ENCODE data around the gene CELF4.

The CELF4 gene

DNA sequence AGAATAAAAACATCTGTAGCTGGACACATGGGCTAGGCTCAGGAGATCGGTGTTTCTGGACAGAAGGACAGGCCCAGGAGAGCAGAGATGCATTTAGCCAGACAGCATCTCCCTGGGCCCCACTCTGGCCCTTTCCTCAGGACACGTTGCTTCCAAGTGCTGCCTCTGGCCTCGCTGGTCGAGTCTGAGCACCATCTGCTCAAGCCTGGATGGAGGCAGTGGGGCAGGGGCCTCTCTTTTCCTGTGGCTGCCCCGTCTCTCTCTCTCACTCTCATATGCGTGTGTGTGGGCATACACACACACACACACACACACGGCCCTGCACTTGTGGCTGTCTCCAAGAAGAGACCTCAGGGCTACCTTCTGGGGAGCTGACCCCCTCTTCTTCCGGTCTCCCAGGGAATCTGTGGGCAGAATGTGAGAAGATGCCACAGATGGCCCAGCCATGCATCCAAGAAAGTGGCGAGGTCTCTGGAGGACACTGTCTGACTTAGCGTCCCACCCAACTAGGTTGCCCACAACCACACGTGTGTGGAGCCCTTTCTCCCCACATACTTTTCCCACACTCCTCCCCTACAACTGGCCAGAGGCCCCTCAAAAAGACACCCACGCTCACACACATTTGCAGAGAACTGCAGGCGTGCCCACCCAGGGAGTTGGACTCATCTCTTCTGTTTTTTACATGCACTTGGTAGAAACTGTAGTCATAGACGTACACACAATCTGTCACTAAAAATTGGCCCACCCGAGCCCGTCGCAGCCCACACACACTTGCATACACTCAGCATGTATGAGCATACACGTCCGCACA, 19.9 kb downstream of the CELF4 start:
- DNase-seq: no peak

DNA sequence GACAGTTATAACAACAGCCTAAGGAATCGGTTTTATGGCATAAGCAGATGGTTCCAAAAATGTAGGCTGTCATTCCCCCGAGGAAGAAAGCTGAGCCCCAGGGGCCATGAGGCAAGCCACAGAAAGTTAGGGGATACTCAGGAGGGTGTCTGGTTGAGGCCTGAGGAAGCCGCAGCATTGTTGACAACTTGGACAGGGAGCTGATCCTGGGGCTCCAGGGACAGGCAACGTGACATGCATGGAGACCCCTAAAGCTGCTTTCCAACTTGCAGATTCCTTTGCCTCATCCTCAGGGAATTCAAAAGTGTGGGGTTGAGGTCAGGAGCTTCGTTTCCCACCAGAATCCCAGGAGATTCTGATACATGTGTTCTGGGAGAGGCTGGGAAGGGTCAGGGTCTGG, 20.9 kb downstream of the CELF4 start:
- DNase-seq: no peak

DNA sequence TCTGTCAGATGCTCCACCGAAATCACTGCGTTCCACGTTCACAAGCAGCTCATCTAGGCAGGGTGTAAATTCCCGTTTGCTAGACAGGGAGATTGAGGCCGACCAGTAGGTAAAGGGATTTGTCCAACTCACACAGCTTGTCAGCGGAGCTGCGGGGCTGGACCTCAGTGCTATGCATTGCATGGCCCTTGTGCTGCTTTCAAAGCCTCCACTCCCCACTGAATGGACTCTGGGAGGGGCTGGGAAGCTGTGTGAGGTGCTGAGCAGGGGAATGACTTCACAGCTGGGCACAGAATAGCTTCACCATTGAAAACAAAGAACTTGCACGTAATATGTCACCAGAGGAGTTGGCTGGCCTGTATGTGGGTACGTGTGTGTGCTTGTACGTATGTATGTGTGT, 21.4 kb downstream of the CELF4 start:
- DNase-seq: no peak

DNA sequence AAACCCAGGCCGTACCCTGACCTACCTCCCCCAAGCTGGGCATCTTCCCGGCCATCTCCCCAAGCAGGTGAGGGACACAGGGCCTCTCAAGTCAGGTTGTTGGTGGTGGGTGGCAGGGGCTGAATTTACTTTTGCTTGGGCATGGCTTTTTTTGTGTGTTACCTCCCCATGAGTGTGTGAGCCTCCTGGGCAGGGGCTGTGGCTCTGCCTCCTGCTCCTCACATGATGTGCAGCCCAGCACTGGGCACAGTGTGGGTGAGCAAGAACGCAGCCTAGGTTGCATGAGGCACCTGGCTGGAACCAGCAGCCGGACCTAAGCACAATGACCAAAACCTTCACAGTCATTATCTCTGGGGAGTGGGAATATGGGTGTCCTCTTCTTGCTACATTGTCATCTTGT, 22.3 kb downstream of the CELF4 start:
- DNase-seq: no peak

DNA sequence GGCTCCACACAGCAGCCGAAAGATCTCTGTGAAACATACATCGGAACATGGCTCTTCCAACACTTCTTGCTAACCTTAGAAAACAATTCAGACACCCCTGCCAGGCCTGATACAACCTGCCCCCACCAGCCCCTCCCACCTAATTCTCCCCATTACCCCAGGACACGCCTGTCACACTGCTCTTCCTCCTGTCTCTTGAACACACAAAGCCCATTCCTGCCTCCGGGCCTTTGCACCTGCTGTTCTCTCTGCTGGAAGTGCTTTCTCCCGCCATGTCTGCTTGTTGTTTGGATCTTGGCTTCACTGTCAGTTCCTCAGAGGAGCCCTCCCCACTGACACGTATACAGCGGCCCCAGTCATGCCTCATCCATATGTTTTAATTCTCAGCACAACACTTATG, 24.1 kb downstream of the CELF4 start:
- no peak for DNase-seq

DNA sequence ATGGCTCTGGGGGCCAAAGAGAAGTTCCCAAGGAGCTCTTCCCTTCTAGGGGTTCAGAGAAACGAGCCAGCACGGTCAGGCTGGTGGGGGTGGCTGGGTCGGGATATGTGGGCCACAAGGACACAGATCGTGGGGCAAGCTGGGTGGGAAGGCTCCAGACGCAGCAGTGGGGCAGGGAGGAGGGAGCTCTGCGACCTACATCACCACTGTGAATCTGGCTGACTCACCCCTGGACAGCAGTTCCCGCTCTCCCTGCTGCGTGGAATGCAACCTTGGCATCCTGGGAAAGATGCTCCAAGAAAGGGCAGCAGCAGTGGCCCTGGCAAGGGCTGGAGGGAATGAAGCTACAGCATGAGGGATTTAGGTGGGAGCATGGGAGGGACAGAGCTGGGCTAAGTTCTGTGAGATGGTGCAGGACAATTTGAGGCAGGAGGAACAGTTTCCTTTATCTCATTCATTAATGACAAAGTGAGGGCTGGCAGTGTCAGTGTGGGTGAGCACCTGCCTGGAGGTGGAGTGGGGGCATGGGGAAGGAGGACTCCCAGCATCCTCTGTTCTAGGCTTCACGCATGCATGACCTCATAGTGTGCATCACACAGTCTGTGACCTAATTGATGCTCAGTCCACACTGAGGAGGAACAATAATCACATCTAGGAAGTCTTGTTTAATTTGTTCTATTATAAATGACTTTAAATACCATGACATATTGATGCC, 25.0 kb downstream of the CELF4 start:
- no peak for DNase-seq

DNA sequence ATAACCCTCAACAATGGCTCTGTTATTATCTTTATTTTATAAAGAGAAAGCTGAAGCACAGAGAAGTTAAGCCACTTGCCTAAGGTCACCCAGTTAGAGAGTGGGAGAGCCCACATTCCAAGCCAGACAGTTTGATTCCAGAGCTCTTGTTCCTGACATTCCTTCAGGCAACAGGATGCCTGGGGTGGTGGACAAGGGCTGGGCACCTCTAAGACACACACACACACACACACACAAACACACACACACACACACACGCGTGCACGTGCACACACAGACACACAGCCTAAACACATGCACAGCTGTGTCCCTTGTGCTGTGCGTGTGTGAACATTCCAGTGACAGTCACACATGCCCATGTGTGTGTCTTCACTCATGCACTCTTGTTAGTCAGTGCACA, 26.4 kb downstream of the CELF4 start:
- DNase-seq: no peak

DNA sequence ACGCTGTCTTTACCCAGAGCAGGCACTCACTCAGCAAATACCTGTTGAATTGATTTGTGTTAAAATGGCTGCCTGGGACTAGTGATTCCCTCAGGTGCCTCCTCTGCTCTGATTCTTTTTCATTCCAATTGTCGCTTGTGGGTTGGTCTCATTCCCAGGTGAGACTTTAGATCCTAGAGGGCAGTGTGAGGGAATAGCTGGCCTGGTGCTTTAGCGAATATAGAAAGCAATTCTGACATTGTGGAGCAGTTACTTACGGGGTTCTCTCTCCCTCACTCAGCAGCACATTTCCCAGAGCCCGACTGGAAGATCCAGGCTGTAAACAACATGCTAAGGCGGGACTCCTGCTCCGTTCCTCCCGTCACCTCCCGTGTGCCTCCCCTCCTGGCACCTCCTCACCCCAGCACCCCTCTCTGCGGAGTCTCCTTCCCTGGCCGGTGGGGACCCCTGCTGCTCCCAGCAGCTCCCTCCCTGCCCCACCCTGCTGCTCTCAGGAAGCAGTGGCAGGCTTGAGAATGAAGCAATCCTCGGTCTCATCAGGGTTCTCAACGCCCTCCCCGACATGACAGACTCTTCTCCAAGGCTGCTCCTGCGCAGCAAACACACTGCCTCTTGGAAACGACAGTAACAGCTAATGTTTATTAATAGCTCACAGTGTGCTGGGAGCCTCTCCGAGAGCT, 26.9 kb downstream of the CELF4 start:
- DNase-seq: no peak

DNA sequence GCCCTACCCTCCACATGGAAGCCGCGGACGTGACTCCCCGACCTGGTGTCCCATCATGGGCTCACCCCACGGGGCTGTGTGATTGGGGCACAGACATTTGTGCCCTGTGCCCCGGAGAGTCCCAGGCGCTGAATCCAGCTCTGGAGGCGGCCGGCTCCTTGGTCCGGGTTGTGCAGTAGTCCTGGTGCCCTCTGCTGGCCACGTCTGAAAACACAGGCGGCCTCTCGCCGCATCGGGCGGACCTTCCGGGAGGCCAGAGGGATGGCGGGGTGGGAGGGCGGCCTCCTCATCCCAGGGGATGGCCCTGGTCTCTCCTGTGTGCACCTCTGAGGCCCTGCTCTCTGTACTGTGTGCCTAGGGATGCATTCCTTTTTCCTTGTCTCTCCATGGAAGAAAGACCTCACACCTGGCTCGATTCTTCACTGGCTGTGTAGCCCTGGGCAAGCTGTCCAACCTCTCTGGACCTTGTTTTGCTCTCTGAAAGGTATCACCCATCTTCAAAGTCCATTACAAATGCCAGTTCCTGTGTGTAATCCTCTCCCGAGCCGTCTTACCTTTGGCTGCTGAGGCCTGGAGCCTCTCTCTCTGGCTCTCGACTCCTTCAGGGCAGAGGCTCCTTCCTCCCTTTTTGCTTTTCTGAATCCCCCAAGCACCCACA, 27.6 kb downstream of the CELF4 start:
- DNase-seq: no peak

DNA sequence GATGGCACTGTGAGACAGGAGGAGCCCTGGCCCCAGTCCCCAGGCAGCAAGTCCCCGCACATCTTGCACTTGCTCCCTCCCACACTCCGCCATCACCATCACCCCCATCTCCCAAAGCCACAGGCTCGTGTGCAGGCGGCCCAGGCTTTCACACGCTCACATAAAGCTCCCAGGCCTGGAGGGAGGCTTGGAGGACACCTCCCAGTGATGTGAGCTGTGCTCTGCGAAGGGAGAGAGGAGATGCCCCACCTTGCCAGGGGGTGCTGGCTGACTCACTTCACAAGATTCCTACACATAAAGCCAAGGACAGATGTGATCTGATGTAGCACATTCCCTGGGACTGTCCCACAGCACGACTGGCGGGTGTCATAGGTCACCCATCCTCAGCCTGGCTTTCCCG, 28.9 kb downstream of the CELF4 start:
- DNase-seq: no peak

DNA sequence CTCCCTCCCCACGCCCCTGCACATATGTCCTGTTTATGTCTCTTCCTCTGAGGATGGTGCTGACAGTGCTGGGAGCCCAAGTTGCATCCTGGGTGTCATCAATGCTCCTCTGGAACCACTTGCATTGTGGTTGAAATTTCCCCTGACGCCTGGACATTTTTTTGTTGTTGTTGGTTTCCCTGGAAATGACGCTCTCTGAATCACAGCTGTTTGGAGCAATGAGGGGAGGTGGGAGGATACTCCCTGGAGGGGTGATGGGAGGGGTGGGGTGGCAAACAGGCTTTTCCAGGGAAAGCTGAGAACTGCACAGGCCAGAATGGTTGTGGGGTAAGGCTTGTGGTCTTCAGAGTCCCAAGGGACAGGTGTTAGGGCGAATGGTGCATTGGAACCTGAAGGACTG, 29.6 kb downstream of the CELF4 start:
- DNase-seq: no peak

DNA sequence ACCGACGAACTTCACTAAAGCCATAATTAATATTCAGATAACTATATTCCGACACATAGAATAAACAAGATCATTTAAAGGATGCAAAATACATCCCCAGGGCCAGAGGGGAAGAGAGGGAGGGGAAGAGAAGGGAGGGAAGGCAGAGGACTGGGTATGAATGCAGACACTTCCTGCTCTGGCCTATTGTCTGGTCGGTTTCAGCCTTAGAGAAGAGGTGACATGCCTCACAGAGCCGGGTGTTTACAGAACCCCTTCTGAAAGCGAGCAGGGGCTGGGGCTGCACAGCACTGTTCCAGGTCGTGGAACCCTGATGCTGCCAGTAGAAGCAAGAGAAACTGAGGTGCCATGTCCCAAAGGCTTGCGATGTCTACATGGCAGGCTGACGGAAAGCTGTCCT, 31.0 kb downstream of the CELF4 start:
- no peak for DNase-seq

DNA sequence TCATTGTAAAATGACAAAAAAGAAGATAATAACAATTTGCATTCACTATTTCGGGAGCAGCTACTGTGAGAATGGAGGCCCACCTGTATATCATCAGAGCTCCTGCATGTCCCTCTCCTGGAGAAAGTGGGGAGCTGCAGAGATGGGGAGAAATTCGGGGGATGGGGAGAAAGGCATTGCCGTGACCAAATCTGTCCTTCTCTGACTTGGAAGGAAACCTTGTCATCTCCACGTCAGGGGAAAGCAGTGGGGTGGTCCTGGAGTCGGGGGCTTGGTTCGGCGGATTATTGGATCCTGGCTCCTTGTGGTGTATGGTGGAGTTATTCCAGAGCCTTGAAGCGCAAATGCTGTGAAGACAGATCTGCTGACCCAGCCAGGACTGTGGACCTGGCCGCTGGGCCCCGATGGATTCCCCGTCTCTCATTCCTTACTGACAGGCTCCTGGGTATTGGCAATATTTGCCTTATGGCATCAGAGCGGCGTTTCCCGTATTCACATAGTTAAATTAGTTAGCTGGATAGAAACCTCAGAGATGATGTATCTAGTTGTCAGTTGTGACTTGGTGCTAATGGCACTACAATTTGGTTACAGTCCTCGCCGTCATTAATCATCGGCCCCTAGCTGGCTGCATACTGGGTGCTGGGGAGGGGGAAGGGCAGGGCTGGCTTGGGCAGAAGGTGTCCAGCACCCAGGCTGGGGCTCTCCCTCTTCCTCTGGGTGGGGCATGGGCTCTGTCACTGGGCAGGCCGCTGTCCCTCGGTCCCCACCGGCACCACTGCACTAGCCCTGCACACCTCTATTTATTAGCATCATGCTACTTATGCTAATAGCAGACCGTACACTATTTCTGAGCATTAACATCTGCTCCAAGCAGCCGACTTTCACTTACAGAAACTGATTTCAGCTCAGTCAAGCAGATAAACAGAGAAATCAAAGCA, 31.7 kb downstream of the CELF4 start:
- no peak for DNase-seq

DNA sequence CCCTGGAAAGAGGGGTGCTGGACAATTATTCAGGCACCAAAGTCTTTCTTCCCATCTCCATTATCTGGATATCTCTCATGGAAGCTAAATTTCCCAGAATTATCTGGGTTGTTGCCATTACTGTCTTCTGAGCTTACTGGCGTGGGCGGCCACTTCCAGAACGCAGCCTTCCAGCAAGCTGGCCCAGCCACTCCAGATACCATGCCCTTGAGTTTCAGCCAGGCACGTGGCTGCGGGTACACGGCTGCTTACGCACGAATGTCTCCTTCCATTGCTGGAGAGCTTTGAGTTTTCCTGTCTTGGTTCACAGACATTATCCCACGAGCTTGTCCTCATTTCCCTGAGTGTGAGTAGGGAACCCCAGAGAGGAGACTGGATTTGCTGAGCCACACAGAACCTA, 32.7 kb downstream of the CELF4 start:
- DNase-seq: no peak

DNA sequence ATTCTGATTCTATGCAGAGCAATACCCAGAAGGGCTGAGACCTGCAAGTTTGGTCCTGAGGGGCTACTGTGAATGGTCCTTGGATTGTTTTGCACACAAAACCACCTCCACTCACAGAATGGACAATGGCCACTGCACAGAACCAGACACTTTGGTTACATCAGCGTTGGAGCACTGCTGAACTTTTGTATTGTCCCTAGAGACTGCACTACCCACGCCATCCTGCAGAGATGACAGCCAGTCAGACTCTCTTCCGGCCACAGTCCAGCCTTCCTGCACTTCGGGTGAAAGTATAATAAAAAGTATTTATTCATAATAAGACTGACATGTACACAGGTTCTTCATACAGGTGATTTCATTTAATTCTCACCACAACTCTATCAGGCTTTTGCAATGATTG, 35.7 kb downstream of the CELF4 start:
- DNase-seq: no peak

DNA sequence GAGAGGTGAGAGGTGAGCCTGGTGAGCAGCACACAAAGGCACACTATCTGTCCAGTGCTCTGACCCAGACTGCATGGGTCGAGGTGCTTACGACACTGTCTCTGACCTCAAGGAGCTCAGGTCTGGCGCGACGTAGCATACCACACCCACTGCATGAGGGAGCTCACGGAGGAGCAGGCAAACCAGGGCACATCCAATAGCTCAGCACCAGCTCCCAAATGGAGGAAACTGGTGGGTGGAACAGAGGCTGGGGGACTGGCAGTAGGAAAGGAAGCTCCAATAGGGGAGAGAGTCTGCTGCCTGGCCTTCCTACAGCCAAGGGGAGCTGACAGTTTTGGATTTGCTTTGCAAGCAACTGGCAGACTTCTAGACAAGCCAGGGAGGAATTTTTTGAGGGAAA, 36.3 kb downstream of the CELF4 start:
- DNase-seq: no peak

DNA sequence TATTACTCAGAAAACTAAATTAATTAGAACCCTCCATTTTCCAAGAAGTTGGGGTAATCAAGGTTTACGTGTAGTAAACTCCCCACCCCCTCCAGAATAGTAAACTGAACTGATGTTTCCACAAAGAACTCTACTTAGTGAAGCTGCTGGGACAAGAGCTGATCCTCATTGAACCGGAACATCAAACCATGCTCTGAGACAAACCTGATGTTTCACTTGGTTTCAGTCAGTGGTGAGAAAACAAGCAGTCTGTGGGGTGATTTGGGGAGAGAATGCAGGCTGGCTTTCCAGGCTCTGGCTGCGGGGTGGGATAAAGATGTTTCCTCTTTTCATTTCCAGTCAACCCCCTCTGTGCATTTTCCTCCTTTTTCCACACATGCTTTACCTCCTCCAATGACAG, 38.2 kb downstream of the CELF4 start:
- DNase-seq: no peak

DNA sequence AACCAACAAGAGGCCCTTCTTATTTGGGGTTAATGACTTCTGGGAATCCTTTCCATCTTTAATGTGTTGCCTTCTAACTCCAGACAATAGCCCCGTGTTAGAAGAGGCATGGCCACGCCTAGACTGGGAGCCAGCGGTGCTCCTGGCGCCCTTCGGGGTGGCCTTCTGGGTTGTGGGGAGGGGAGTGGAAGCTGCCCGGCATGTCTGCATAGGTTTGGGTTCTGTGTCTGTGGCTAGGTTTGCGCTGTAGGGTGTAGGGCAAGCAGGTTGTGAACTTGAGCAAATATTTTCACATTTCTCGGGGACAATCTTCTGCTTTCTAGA, 40.4 kb downstream of the CELF4 start:
- DNase-seq: no peak

DNA sequence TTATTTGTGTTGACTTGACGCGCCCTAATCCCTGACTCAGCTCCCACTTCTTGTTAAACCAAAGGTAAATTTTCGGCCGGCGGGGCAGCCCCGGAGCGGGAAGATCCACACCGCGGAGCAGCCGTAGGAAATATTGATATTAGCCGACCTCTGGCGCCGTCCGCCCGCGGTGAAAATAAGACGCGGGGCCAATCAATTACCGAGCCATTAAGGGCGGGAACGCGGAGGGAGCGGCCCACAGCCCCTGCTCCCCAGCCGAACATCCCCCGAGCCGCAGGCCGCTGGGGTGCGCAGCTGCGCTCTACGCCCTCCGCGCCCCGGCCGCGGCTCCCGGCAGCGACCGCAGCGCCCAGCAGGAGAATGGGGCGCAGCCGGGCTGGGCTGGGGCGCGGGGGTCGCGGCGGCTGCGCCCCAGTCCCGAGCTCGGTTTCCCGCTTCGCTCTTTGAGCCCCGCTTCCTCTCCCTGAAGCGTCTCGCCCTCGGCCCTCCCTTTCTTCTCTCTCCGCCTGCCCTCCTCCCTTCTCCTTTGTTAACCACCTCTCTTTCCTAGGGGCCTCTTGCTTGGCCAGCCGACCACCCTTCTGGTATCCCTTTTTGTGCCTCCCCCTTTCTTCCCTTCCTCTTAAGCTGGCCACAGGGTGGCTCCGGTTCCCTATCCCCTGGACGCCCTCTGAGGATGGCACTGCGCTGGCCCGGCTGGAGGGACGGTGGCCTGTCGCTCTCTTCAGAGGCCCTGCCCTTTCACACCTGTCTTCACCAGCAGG, 40.9 kb downstream of the CELF4 start:
- no peak for DNase-seq

DNA sequence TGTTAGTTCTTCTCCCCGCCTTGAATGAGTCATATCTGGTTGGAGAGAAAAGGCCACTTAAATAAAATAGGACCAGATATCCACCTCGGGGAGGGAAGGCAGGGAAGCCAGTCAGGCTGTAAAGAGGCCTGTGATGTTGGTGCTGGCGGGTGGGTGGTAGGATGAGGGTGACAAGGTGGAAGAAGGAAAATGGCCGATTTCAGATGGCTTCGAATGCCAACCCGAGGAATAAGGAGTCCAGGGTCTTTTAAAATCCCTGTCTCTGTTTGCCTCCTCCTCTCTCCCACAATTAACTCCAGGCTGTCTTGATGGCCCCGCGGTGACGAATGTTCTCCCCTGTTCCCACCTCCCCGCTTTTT, 41.5 kb downstream of the CELF4 start:
- no peak for DNase-seq

DNA sequence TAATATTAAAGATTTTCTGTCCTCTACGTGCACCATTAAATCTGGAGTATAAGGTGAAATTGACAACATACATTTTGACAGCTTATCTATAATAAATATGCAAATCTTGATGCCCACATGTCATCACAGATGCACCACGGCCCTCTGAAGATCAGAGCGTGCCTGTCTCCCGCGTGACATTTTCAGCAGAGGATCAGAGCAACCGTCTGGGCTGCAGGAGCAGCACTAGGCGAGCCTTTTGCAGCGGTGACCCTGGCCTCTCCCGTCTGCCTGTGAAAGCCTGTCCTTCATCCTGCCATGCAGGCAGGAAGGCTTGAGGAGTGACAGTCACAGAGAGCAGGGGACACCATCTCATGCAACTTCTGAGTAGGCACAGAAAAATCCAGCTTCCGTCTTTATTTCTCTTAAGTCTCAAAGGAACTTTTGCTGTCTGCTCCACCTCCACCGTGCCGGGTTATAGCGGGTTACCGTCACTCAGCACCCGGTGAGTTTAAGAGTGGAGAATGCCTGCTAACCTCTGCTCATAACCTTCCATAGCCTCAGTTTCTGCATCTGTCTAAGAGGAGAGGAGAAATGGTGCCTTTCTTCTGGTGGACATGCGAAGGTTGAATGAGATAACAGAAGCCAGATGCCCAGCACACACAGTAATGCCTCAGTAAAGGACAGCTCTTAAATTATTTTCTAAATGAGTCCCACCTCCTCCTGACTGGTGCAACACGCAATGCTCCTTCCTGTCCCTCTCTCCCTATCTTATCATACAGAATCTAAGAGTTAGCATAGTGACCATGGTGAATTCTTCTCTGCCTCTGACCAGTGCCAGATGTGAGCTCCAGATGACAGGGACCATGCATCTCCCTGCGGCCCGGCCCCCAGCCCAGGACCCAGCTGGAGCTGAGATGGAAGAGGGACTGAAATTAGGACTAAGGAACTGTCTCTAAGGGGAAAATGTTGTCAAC, 43.8 kb downstream of the CELF4 start:
- no peak for DNase-seq
